ENCODE measurements around the gene SARDH. TPM values are rescaled to one million over a fixed set of nuclear protein-coding genes. Genes with fewer than 3 reads are reported as not detected.

Gene SARDH
- total and polyA plus RNA-seq, 9 of the 15 experiments (the other 6 are each of a cell fraction or from before 2014, with no cell fraction given), result 0.14 TPM; not detected in 8

DNA sequence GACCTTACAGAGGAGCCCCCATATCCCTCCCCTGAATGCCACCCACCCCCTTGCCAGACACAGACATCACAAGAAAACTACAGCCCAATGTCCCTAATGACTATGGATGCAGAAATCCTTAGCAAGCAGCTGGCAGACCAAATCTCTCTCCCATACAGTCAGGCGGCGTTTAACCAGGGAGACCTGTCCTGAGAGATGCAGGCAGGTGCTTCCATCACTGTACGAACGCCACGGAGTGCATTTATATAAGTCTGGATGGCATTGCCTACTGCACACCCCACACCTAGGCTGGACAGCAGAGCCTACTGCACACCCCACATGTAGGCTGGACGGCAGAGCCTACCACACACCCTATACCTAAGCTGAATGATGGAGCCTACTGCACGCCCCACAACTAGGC lies 34.4 kb upstream of the SARDH start (continued):
- TF ChIP-seq, protein P1, sequence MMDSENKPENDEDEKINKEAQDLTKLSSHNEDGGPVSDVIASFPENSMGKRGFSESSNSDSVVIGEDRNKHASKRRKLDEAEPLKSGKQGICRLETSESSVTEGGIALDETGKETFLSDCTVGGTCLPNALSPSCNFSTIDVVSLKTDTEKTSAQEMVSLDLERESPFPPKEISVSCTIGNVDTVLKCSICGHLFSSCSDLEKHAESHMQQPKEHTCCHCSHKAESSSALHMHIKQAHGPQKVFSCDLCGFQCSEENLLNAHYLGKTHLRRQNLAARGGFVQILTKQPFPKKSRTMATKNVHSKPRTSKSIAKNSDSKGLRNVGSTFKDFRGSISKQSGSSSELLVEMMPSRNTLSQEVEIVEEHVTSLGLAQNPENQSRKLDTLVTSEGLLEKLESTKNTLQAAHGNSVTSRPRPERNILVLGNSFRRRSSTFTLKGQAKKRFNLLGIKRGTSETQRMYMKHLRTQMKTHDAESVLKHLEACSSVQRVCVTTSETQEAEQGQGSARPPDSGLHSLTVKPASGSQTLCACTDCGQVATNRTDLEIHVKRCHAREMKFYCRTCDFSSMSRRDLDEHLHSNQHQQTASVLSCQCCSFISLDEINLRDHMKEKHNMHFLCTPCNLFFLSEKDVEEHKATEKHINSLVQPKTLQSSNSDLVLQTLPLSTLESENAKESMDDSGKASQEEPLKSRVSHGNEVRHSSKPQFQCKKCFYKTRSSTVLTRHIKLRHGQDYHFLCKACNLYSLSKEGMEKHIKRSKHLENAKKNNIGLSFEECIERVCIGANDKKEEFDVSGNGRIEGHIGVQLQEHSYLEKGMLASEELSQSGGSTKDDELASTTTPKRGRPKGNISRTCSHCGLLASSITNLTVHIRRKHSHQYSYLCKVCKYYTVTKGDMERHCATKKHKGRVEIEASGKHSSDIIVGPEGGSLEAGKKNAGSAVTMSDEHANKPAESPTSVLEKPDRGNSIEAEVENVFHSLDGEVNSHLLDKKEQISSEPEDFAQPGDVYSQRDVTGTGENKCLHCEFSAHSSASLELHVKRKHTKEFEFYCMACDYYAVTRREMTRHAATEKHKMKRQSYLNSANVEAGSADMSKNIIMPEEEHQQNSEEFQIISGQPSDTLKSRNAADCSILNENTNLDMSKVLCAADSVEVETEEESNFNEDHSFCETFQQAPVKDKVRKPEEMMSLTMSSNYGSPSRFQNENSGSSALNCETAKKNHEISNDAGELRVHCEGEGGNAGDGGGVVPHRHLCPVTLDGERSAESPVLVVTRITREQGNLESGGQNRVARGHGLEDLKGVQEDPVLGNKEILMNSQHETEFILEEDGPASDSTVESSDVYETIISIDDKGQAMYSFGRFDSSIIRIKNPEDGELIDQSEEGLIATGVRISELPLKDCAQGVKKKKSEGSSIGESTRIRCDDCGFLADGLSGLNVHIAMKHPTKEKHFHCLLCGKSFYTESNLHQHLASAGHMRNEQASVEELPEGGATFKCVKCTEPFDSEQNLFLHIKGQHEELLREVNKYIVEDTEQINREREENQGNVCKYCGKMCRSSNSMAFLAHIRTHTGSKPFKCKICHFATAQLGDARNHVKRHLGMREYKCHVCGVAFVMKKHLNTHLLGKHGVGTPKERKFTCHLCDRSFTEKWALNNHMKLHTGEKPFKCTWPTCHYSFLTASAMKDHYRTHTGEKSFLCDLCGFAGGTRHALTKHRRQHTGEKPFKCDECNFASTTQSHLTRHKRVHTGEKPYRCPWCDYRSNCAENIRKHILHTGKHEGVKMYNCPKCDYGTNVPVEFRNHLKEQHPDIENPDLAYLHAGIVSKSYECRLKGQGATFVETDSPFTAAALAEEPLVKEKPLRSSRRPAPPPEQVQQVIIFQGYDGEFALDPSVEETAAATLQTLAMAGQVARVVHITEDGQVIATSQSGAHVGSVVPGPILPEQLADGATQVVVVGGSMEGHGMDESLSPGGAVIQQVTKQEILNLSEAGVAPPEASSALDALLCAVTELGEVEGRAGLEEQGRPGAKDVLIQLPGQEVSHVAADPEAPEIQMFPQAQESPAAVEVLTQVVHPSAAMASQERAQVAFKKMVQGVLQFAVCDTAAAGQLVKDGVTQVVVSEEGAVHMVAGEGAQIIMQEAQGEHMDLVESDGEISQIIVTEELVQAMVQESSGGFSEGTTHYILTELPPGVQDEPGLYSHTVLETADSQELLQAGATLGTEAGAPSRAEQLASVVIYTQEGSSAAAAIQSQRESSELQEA (IDR thresholded peaks at IDR 0.05; ENCODE audit: low read depth), result no peak
- TF ChIP-seq, protein P2, sequence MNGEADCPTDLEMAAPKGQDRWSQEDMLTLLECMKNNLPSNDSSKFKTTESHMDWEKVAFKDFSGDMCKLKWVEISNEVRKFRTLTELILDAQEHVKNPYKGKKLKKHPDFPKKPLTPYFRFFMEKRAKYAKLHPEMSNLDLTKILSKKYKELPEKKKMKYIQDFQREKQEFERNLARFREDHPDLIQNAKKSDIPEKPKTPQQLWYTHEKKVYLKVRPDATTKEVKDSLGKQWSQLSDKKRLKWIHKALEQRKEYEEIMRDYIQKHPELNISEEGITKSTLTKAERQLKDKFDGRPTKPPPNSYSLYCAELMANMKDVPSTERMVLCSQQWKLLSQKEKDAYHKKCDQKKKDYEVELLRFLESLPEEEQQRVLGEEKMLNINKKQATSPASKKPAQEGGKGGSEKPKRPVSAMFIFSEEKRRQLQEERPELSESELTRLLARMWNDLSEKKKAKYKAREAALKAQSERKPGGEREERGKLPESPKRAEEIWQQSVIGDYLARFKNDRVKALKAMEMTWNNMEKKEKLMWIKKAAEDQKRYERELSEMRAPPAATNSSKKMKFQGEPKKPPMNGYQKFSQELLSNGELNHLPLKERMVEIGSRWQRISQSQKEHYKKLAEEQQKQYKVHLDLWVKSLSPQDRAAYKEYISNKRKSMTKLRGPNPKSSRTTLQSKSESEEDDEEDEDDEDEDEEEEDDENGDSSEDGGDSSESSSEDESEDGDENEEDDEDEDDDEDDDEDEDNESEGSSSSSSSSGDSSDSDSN (IDR thresholded peaks at IDR 0.05; ENCODE audit: borderline replicate concordance in 1 of 2, low read depth in 2 of 2, low read length in 2 of 2), result no peak
- TF ChIP-seq ZFX (CRISPR knock-in tag; IDR thresholded peaks at IDR 0.05) (no peak), FOSL1 (tag; conservative IDR thresholded peaks at IDR 0.05) (no peak)
